CD4-positive, alpha-beta T cell (primary cell): ENCODE results near the gene CSRNP3. TPM values are rescaled to one million over a fixed set of nuclear protein-coding genes. Genes with fewer than 3 reads are reported as not detected.

Source experiments
- ATAC-seq: fragments of 200-7000 bp; cut with Tn5 transposase; one replicate; pipeline ENCODE4 v1.10.0; 2022; ENCODE audit warnings: mild to moderate bottlenecking; ENCODE audit not compliant: poor library complexity
- CTCF ChIA-PET: fragments of 350-600 bp; sonication (Branson Sonifier 250); formaldehyde crosslinking; loops from one replicate; lab custom pipeline; 2021; ENCODE audit warnings: antibody characterized with exemption, inconsistent platforms; lab: Charles Lee
- POLR2A ChIA-PET: fragments of 350-600 bp; sonication (Branson Sonifier 250); formaldehyde crosslinking; loops from one replicate; lab custom pipeline; 2021; ENCODE audit warnings: antibody characterized with exemption, inconsistent platforms; lab: Charles Lee
- DNase-seq, 14 experiments: peaks; one replicate each; pipeline ENCODE4 v3.0.0-alpha.2; 2013 to 2020; ENCODE audit warnings: mixed read lengths in 2 of 14
- H3K27ac ChIP-seq, 2 donors: one replicate each; pipeline versions ENCODE4 v1.5.1 to v1.7.0; 2013; ENCODE audit warnings: low read length in 2 of 2, low read depth in 1 of 2, mild to moderate bottlenecking in 1 of 2
- H3K27me3 ChIP-seq, 2 experiments: 1 replicate in 1 of 2; 2 replicates in 1 of 2; pipeline versions ENCODE4 v1.6.1 to v1.7.0; 2013; ENCODE audit warnings: low read length in 2 of 2, control low read depth in 1 of 2, mild to moderate bottlenecking in 1 of 2, moderate library complexity in 1 of 2; ENCODE audit not compliant: insufficient read depth in 2 of 2, control insufficient read depth in 1 of 2
- H3K36me3 ChIP-seq: one replicate; pipeline ENCODE4 v1.6.1; 2013; ENCODE audit warnings: low read length, control low read depth; ENCODE audit not compliant: insufficient read depth
- H3K4me1 ChIP-seq: one replicate; pipeline ENCODE4 v1.6.1; 2013; ENCODE audit warnings: low read length, control low read depth; ENCODE audit not compliant: insufficient read depth
- H3K4me3 ChIP-seq: one replicate; pipeline ENCODE4 v1.5.1; 2013; ENCODE audit warnings: mild to moderate bottlenecking, low read length, moderate library complexity
- H3K9me3 ChIP-seq, 2 experiments: 1 replicate in 1 of 2; 2 replicates in 1 of 2; pipeline versions ENCODE4 v1.6.1 to v1.7.0; 2013; ENCODE audit warnings: low read length in 2 of 2, mild to moderate bottlenecking in 2 of 2, control low read depth in 1 of 2, moderate library complexity in 1 of 2; ENCODE audit not compliant: control insufficient read depth in 1 of 2, insufficient read depth in 1 of 2
- H3K27ac Mint-ChIP-seq: one replicate; pipeline ENCODE4 v1.8.0; 2020; ENCODE audit warnings: mixed read lengths
- H3K27me3 Mint-ChIP-seq: one replicate; pipeline ENCODE4 v1.8.0; 2021; ENCODE audit warnings: mixed read lengths
- H3K36me3 Mint-ChIP-seq: one replicate; pipeline ENCODE4 v1.8.0; 2021; ENCODE audit warnings: low read depth, mixed read lengths
- H3K4me1 Mint-ChIP-seq: one replicate; pipeline ENCODE4 v1.8.0; 2021; ENCODE audit warnings: low read depth, mixed read lengths
- H3K4me3 Mint-ChIP-seq: one replicate; pipeline ENCODE4 v1.8.0; 2020; ENCODE audit warnings: mild to moderate bottlenecking, mixed read lengths
- H3K9me3 Mint-ChIP-seq: one replicate; pipeline ENCODE4 v1.8.0; 2020; ENCODE audit warnings: mixed read lengths
- intact Hi-C, 2 experiments: fragments of 100-400 bp; cut with DNase I in 1 of 2; cut with micrococcal nuclease in 1 of 2; formaldehyde crosslinking; loops; one replicate each; pipeline versions ENCODE4 v1.15.1 to v1.9.0; 2023 to 2025; cut with DNase I, micrococcal nuclease
- total RNA-seq, 174 experiments: library from RNA in 2 of 174; stranded (reverse) in 2 of 174; gene quantifications; one replicate each; pipeline ENCODE4 v1.2.3 and lab custom pipeline; 2021 to 2026
- TF ChIP-seq, protein P1 (sequence below): fragments of 200-600 bp; IDR thresholded peaks from one replicate; pipeline ENCODE4 v1.8.0; 2022; ENCODE audit warnings: antibody characterized with exemption, mild to moderate bottlenecking

CSRNP3 gene
- total RNA-seq, 2 experiments from 2014 or later: not detected

DNA sequence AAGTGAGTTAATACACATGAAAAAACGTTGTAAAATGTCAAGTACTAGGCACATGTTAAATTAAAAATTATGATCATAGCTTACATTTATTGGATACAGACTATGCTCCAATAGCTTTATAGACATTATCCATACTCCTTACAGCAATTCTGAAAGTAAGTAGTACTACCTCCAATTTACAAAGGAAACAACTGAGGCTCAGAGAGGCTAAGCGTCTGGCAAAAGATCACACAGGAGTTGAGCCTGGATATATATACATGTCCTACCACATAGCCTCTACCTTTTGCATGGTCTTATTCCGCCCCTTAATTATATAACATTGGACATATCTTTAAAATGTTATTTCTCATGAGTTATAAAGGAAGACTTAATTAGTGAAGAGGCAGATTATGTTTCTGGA, 127.3 kb downstream of the CSRNP3 start:
- Histone ChIP-seq H3K4me1 (no peaks in the 10 kb centered on the region), H3K36me3 (no peaks in the 10 kb centered on the region), H3K9me3 (peaks cover 0 to 2% of the 10 kb centered on the region in 2 experiments), H3K27ac (no peak overlapping the region), H3K27me3 (no peaks in the 10 kb centered on the region), H3K4me3 (no peak overlapping the region)
- TF ChIP-seq, protein P1, sequence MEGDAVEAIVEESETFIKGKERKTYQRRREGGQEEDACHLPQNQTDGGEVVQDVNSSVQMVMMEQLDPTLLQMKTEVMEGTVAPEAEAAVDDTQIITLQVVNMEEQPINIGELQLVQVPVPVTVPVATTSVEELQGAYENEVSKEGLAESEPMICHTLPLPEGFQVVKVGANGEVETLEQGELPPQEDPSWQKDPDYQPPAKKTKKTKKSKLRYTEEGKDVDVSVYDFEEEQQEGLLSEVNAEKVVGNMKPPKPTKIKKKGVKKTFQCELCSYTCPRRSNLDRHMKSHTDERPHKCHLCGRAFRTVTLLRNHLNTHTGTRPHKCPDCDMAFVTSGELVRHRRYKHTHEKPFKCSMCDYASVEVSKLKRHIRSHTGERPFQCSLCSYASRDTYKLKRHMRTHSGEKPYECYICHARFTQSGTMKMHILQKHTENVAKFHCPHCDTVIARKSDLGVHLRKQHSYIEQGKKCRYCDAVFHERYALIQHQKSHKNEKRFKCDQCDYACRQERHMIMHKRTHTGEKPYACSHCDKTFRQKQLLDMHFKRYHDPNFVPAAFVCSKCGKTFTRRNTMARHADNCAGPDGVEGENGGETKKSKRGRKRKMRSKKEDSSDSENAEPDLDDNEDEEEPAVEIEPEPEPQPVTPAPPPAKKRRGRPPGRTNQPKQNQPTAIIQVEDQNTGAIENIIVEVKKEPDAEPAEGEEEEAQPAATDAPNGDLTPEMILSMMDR: no peak
- Mint-ChIP-seq H3K27ac (no peak overlapping the region), H3K4me3 (no peak overlapping the region), H3K4me1 (no peaks in the 10 kb centered on the region), H3K36me3 (no peaks in the 10 kb centered on the region), H3K9me3 (no peaks in the 10 kb centered on the region), H3K27me3 (no peaks in the 10 kb centered on the region)
- DNase-seq (no peak), ATAC-seq (no peak)
- ChIA-PET POLR2A (no interaction called here), CTCF (no interaction called here)
- intact Hi-C loops: no loop called here

DNA sequence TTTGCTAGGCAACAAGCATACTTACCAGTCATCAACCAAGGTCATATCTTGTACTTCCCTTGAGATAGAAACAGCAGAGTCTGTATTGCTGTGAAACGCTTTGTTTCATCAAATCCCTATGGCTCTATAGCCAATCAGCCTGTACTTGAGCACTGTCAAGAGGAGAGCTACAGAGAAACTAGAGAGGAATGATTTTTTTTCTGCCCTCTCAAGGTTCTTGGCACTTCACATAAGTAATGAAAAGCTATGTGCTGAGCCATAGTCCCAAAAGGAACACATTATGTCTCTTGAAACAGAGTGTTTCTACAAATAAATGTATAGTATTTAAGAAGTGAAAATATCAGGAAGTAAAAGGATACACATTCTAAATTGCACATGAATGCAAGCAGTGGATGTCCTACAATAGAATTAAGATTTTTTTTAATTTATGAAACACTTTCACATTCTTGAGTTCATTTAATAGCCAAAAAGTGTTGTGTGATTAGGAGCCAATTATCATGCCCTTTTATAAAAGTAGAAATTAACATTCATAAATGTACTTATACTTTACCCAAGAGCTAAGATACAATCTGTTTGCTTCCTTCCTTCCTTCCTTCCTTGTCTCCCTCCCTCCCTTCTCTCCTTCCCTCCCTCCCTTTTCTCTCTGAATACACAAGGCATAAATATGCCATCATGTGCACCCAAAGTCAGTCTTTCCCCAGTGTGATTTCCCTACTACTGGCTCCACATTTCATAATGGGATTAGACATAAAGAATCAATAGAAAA, 131.8 kb downstream of the CSRNP3 start:
- intact Hi-C loops: no loop called here
- H3K27me3 ChIP-seq: no peaks in the 10 kb centered on the region
- no peak for ATAC-seq
- H3K27ac Mint-ChIP-seq: no peak overlapping the region
- H3K36me3 Mint-ChIP-seq: no peaks in the 10 kb centered on the region
- no peak overlapping the region for H3K4me3 ChIP-seq
- TF ChIP-seq, protein P1: no peak
- no peaks in the 10 kb centered on the region for H3K9me3 ChIP-seq
- POLR2A ChIA-PET: no interaction called here
- no peaks in the 10 kb centered on the region for H3K27me3 Mint-ChIP-seq
- no peaks in the 10 kb centered on the region for H3K36me3 ChIP-seq
- H3K4me3 Mint-ChIP-seq: no peak overlapping the region
- no peaks in the 10 kb centered on the region for H3K4me1 Mint-ChIP-seq
- DNase-seq: no peak
- no peaks in the 10 kb centered on the region for H3K4me1 ChIP-seq
- H3K9me3 Mint-ChIP-seq: no peaks in the 10 kb centered on the region
- CTCF ChIA-PET: no interaction called here
- H3K27ac ChIP-seq: no peak overlapping the region

DNA sequence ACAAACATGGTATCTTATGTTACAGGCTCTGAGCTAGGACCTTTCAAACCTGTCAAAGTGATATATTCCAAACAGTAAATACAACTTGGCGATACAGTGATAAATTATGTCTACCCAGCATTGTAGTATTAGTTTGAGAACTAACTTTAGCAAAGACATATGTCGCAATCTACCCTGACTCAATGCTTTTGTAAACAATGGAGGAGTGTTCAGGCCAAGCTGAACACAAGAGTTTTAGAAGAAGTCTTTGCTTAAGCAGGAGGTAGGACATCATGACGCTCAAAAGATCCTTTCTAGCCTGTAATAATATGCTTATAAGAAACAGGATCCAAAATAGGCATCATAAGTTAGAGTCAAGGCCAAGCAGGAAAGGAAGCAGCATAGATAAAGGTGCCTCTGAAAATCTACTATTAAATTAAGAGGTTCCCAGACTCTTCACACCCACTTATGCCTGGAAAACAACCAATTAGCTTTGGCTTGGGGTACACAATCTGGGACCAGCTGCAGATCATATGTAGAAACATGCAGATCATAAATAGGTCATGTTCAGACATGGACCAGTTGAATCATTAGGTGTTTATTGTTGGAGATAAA, 132.5 kb downstream of the CSRNP3 start:
- no peaks in the 10 kb centered on the region for H3K36me3 Mint-ChIP-seq
- no peaks in the 10 kb centered on the region for H3K27me3 Mint-ChIP-seq
- ChIA-PET POLR2A (no interaction called here), CTCF (no interaction called here)
- no peak for DNase-seq
- Histone ChIP-seq H3K27ac (no peak overlapping the region), H3K4me3 (no peak overlapping the region), H3K36me3 (no peaks in the 10 kb centered on the region), H3K27me3 (no peaks in the 10 kb centered on the region), H3K4me1 (no peaks in the 10 kb centered on the region), H3K9me3 (no peaks in the 10 kb centered on the region)
- no peak for ATAC-seq
- H3K9me3 Mint-ChIP-seq: no peaks in the 10 kb centered on the region
- TF ChIP-seq, protein P1: no peak
- intact Hi-C loops: no loop called here
- no peaks in the 10 kb centered on the region for H3K4me1 Mint-ChIP-seq
- H3K27ac Mint-ChIP-seq: no peak overlapping the region
- no peak overlapping the region for H3K4me3 Mint-ChIP-seq
